Body of pancreas (tissue), 4 donors: Measurements from ENCODE around the gene KHDC1L. TPM values are rescaled to one million over a fixed set of nuclear protein-coding genes. Genes with fewer than 3 reads are reported as not detected.

Source experiments
- ATAC-seq: fragments of 150-250 bp; one replicate; pipeline ENCODE4 v1.9.1; 2016
- DNase-seq, 4 donors: peaks; one replicate each; pipeline ENCODE4 v3.0.0-alpha.2; 2019
- H3K27ac ChIP-seq, 4 donors: fragments of 200-600 bp; sonication (generic); 1 replicate in 3 of 4; 2 replicates in 1 of 4; pipeline versions ENCODE4 v1.5.1 to v1.6.1; 2016 to 2019; ENCODE audit warnings: mild to moderate bottlenecking in 1 of 4, mixed read lengths in 1 of 4, moderate library complexity in 1 of 4
- H3K27me3 ChIP-seq, 2 donors: fragments of 200-600 bp; sonication (generic); one replicate each; pipeline ENCODE4 v1.6.0; 2016; ENCODE audit warnings: mild to moderate bottlenecking in 1 of 2
- H3K36me3 ChIP-seq, 2 donors: fragments of 200-600 bp; sonication (generic); replicated peaks in 1 of 2; 2 replicates each; pipeline ENCODE4 v1.5.1; 2016; ENCODE audit warnings: low read depth in 2 of 2; ENCODE audit not compliant: insufficient read depth in 1 of 2
- H3K4me1 ChIP-seq: fragments of 200-600 bp; sonication (generic); one replicate; pipeline ENCODE4 v1.6.0; 2016
- H3K4me3 ChIP-seq, 2 donors: fragments of 200-600 bp; sonication (generic); 1 replicate in 1 of 2; 2 replicates in 1 of 2; pipeline ENCODE4 v1.5.1; 2016 to 2019
- H3K9me3 ChIP-seq, 3 donors: fragments of 200-600 bp; sonication (generic); 1 replicate in 2 of 3; 2 replicates in 1 of 3; pipeline ENCODE4 v1.5.1; 2016
- CTCF ChIP-seq, 7 experiments: fragments of 450-650 bp in 4 of 7; fragments of 200-600 bp in 3 of 7; sonication (generic) in 3 of 7; IDR thresholded peaks; one replicate each; pipeline ENCODE4 v1.5.1; 2016 to 2019; ENCODE audit warnings: antibody characterized with exemption in 7 of 7
- POLR2A ChIP-seq, 3 donors: fragments of 450-650 bp; IDR thresholded peaks; one replicate each; pipeline ENCODE4 v1.6.1; 2016; ENCODE audit warnings: antibody characterized with exemption in 3 of 3, mild to moderate bottlenecking in 2 of 3
- WGBS, 2 donors: methylation state at CpG; one replicate each; pipeline ENCODE4 v1.1.5; 2017; 5-methylcytosine and 5-hydroxymethylcytosine counted together
- intact Hi-C: fragments of 100-400 bp; cut with DNase I; formaldehyde crosslinking; loops from one replicate; pipeline ENCODE4 v1.15.1; 2023
- total RNA-seq, 2 donors: library from RNA; depleted of rRNA; stranded (reverse); fragments of >200 nt; gene quantifications; one replicate each; pipeline ENCODE4 v1.1.0, GENCODE V29; 2016

KHDC1L gene
- total RNA-seq, 2 donors from 2014 or later, result not detected

DNA sequence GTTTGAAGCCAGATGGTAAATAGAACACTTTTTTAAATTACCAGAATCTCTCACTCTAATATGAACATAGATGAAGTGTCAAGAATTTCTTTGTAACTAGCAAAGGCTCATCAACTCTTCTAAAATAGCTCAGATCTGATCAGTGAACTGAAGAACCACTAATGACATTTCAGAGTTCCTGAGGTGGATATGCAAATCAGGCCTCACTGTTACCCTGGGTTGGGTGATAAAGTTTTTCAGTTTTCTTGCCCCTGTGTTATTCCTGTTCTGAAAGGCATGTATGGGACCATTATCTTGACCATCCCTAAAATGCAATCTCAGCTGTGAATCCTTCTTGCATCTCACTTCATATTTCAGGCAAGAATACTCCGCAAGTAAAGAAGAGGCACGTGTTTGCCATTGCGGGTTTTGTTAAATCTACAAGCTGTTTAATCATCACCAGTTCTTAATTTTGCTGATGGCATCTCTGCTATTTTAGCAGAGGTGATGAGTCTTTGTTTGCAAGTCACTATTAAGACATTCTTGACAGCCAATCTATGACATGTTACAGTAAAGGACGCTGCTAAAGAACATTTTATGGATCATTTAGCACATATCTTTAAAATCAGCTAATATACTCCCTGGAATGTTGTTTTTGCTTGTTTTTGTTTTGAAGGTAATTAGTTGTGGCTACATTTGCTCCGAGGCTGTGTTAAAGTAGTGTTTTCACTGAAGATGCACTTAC lies 47.9 kb downstream of the KHDC1L start:
- ATAC-seq, result no peak
- 53 to 62% methylated on average over 5 of the region's 5 CpGs for WGBS, 2 donors
- intact Hi-C loops, result no loop called here

DNA sequence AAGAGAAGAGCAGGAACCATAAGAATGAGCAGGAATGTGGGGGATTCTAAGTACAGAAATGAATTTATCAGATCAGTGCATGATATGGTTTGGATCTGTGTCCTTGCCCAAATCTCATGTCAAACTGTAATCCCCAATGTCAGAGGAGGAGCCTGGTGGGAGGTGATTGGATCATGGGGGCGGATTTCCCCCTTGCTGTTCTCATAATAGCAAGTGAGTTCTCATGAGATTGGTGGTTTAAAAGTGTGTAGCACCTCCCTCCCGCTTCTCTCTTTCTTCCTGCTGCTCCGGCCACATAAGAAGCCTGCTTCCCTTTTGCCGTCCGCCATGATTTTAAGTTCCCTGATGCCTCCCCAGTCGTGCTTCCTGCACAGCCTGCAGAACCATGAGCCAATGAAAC lies 49.2 kb downstream of the KHDC1L start:
- H3K27ac ChIP-seq, result no peak overlapping the region
- no peak overlapping the region for H3K4me3 ChIP-seq
- H3K4me1 ChIP-seq, result peaks cover 4% of the 10 kb centered on the region
- ATAC-seq, result no peak
- intact Hi-C loops, result no loop called here
- 64 to 67% methylated on average over 6 of the region's 6 CpGs for WGBS, 2 donors
- no peak for TF ChIP-seq POLR2A (IDR thresholded peaks at IDR 0.05)
- no peaks in the 10 kb centered on the region for H3K36me3 ChIP-seq
- DNase-seq, result no peak
- no peaks in the 10 kb centered on the region for H3K27me3 ChIP-seq
- no peaks in the 10 kb centered on the region for H3K9me3 ChIP-seq

More for the DNA sequence above, 47.9 kb downstream of the KHDC1L start:
- Histone ChIP-seq H3K4me3 (no peak overlapping the region), H3K4me1 (peaks cover 4% of the 10 kb centered on the region), H3K36me3 (no peaks in the 10 kb centered on the region), H3K9me3 (no peaks in the 10 kb centered on the region), H3K27ac (no peak overlapping the region), H3K27me3 (no peaks in the 10 kb centered on the region)
- no peak for TF ChIP-seq CTCF (IDR thresholded peaks at IDR 0.05)
- TF ChIP-seq POLR2A (IDR thresholded peaks at IDR 0.05), result no peak
- DNase-seq, result no peak

GRCh38 chr6:73174646-73175045 lies 50.6 kb downstream of the KHDC1L start:
- WGBS, 2 donors, result 68 to 71% methylated on average over 4 of the region's 4 CpGs
- no peak overlapping the region for H3K4me3 ChIP-seq
- TF ChIP-seq CTCF (IDR thresholded peaks at IDR 0.05) (no peak), POLR2A (IDR thresholded peaks at IDR 0.05) (no peak)
- H3K4me1 ChIP-seq, result no peaks in the 10 kb centered on the region
- no peaks in the 10 kb centered on the region for H3K9me3 ChIP-seq
- no peak for DNase-seq
- intact Hi-C loops, result no loop called here
- H3K27ac ChIP-seq, result no peak overlapping the region
- H3K27me3 ChIP-seq, result no peaks in the 10 kb centered on the region
- ATAC-seq, result no peak
- H3K36me3 ChIP-seq, result no peaks in the 10 kb centered on the region

Other genes with a start within 250 kb of the KHDC1L start
- 1 to 10 TPM; 1.0 to 3.0 TPM for gene KHDC1, start 37.7 kb upstream of the KHDC1L start, total RNA-seq
- not detected for gene DPPA5, start 128.8 kb upstream of the KHDC1L start, total RNA-seq
- not detected for gene KHDC3L, start 137.2 kb upstream of the KHDC1L start, total RNA-seq
- gene OOEP, start 144.4 kb upstream of the KHDC1L start, total RNA-seq, result not detected
- 1 to 10 TPM in 1 of 2 donors, under 1 TPM in 1; 0.26 to 3.0 TPM for gene DDX43, start 169.3 kb upstream of the KHDC1L start, total RNA-seq
- 1 to 10 TPM; 3.1 to 4.0 TPM for gene CGAS, start 226.8 kb upstream of the KHDC1L start, total RNA-seq
- 10 to 100 TPM; 13.7 to 17.8 TPM for gene MTO1, start 236.2 kb upstream of the KHDC1L start, total RNA-seq